ENCODE data around the gene TMEM272. TPM values are rescaled to one million over a fixed set of nuclear protein-coding genes. Genes with fewer than 3 reads are reported as not detected.
A peak's percentile ranks its signal among the peaks of the same experiment; 100 is the strongest.

Gene TMEM272
- total RNA-seq, 4 donors from 2014 or later, result 0.40 to 0.57 TPM; not detected in 2

DNA sequence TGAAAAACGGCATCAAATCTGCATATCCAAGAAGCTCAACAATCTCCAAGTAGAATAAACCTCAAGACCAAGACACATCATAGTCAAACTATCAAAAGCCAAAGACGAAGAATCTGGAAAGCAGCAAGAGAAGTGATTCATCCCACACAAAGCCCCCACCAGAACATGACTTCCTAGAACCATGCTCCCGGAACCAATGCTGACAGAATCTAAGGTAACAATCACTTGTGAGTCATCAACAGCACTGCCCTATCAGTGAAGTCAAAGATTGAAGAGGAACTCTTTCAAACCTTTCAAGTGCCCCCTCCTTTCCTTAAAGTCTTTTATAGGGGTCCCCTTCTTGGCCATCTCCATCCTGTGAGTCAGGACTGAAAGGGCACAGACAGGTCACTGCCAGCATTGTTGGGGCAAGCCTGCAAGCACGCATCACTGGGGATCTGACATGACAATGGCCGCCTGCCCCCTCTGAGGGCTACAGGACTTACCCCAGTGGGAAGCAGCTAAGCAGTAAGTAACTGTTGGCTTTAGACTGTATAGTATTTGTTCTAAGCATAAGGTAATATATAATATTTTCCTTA, 16.8 kb upstream of the TMEM272 start, which contains the start of gene CCDC70:
TSS of gene CCDC70 (plus strand) at position 247 of the 578 bp plus-strand sequence. CDS start 3,443 bp downstream, outside the sequence.
- no peak within 1 kb of the TSS for H3K4me3 ChIP-seq
- TF ChIP-seq, protein P1, sequence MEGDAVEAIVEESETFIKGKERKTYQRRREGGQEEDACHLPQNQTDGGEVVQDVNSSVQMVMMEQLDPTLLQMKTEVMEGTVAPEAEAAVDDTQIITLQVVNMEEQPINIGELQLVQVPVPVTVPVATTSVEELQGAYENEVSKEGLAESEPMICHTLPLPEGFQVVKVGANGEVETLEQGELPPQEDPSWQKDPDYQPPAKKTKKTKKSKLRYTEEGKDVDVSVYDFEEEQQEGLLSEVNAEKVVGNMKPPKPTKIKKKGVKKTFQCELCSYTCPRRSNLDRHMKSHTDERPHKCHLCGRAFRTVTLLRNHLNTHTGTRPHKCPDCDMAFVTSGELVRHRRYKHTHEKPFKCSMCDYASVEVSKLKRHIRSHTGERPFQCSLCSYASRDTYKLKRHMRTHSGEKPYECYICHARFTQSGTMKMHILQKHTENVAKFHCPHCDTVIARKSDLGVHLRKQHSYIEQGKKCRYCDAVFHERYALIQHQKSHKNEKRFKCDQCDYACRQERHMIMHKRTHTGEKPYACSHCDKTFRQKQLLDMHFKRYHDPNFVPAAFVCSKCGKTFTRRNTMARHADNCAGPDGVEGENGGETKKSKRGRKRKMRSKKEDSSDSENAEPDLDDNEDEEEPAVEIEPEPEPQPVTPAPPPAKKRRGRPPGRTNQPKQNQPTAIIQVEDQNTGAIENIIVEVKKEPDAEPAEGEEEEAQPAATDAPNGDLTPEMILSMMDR (IDR thresholded peaks at IDR 0.05), result no peak
- no peak for TF ChIP-seq POLR2A (IDR thresholded peaks at IDR 0.05)
- no peaks in the 10 kb centered on the region for H3K4me1 ChIP-seq
- H3K27me3 ChIP-seq, result no peaks in the 10 kb centered on the region
- no peaks in the 10 kb centered on the region for H3K9me3 ChIP-seq
- no peak for DNase-seq
- H3K36me3 ChIP-seq, result no peaks in the 10 kb centered on the region
- no peak within 1 kb of the TSS for H3K27ac ChIP-seq

DNA sequence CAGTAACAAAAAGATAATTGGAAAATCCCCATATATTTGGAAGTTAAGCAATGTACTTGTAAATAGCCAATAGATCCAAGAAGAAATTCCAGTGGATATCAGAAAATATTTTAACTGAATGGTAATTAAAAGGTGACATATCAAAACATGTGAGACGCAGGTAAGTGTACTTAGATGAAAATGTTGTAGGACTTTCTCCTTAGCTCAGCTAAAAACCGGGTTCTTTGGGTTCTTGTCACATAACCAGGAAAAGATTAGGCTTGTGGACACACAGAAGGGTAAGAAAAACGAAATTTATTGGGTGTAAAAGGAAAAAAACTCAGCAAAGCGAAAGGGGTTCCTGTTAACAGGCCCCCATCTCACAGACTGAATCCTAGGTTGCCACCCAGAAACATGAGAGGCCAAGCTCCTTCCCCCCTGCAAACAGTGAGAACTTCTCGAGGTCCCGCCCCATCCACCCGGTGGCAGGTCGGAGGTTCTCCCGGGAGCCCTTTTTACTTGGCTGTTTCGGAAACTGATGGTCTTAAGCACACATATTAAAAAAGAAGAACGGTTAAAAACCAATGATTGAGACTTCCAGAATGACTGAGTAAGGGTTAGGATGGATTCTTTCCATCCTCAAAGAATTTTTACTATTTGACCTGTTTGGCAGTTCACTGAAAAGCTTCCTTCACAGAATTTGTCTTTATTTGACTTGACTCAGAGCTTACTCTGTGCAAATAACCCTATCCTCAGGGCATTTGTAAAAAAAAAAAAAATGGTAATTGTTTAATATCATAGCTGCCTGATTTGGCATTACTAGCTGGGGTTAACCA, 13.7 kb upstream of the TMEM272 start:
- Histone ChIP-seq H3K9me3 (no peaks in the 10 kb centered on the region), H3K36me3 (no peaks in the 10 kb centered on the region), H3K27ac (no peak overlapping the region), H3K4me3 (no peak overlapping the region), H3K27me3 (no peaks in the 10 kb centered on the region), H3K4me1 (no peaks in the 10 kb centered on the region)
- TF ChIP-seq POLR2A (IDR thresholded peaks at IDR 0.05), result no peak
- TF ChIP-seq, protein P1 (IDR thresholded peaks at IDR 0.05), result no peak
- DNase-seq, result no peak

DNA sequence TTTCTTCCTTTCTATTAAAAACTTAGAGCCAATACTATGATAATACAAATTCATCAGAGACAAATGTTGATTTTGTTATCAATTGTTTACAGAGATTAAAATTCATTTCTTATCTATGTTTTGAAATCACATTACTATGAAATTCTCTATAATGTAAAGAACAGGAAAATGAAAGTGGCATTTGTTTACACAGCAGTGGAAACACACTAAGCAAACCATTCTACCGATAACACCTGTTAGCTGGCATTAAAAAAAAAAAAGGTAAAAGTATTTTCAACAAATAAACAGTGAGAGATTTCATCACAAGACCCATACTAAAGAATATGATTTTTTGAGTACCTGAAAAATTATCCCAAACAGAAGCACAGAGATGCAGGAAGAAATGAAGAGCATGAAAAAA, 12.0 kb upstream of the TMEM272 start:
- Histone ChIP-seq H3K27me3 (no peaks in the 10 kb centered on the region), H3K27ac (no peak overlapping the region), H3K9me3 (no peaks in the 10 kb centered on the region), H3K4me3 (no peak overlapping the region), H3K36me3 (no peaks in the 10 kb centered on the region), H3K4me1 (no peaks in the 10 kb centered on the region)
- TF ChIP-seq, protein P1 (IDR thresholded peaks at IDR 0.05), result no peak
- no peak for TF ChIP-seq POLR2A (IDR thresholded peaks at IDR 0.05)
- no peak for DNase-seq

DNA sequence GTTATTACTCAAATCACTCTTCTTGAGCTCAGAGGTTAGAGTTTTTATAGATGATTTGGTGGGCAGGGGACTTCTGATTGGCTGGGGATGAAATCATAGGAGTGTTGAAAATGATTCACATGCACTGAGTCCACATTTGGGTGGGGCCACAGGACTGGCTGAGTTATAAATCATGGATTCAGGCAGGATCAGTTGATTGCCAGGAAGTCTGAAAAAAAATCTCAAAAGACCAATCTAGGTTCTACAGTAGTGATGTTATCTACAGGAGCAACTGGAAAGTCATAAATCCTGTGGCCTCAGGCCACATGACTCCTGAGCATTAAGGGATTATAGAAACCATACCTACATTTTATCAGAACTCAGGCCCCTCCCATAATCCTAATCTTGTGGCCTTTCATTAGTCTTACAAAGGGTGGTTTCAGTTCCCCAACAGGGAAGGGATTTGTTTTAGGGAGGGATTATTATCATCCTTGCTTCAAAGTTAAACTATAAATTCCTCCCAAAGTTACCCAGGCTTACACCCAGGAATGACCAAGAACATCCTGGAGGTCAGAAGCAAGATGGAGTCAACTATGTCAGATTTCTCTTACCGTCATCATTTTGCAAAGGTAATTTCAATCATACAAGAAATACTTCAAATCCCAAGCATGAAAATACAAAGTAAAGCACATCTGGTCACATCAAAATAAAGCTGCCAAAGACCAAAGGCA, 11.2 kb upstream of the TMEM272 start:
- Histone ChIP-seq H3K27ac (no peak overlapping the region), H3K27me3 (no peaks in the 10 kb centered on the region), H3K36me3 (no peaks in the 10 kb centered on the region), H3K9me3 (no peaks in the 10 kb centered on the region), H3K4me1 (no peaks in the 10 kb centered on the region), H3K4me3 (no peak overlapping the region)
- TF ChIP-seq, protein P1 (IDR thresholded peaks at IDR 0.05), result no peak
- TF ChIP-seq POLR2A (IDR thresholded peaks at IDR 0.05), result no peak
- no peak for DNase-seq

DNA sequence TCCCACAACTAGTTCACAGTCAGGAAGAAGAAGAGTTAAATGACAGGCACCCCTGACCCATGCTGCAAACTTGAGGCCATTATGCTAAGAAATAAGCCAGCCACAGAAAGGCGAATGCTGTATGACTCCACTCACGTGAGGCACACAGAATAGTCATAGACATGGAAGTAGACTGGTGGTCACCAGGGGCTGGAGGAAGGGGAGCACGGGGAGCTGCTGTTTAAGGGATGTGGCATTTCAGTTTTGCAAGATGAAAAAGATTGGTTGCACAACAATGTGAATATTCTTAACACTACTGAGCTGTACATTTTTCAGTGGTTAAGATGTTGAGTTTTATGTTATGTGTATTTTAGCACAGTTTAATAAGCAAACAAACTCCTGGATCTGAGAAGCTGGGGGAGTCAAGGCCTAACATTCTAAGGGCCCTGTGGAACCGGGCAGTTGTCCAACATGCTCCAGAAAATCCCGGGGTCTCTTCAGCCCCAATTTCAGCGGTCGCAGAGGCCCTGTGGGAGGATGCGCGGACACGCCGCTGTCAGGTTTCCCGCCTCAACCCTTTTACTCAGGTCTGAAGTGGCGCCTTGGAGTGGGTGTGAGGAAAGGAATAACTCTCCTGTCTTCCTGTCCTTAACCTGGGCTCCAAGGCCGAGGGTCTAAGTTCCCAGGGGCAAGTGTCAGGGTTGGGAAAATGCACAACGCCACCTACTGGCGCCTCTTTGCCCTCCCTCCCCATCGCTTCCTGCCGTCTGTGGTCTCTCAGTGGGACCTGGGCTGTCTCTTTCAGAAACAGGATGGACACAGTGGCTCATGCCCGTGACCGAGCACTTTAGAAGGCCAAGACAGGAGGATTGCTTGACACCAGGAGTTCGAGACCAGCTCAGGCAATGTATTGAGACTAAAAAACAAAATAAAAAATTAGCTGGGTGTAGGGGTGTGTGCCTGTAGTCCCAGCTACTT, 4.4 kb upstream of the TMEM272 start:
- no peak for DNase-seq
- H3K4me3 ChIP-seq, result no peak overlapping the region
- no peaks in the 10 kb centered on the region for H3K27me3 ChIP-seq
- H3K4me1 ChIP-seq, result peaks cover 0 to 13% (median 0%) of the 10 kb centered on the region in 4 donors
- TF ChIP-seq, protein P1 (IDR thresholded peaks at IDR 0.05), result peak in 4 of 6 experiments; percentile 25 to 38 (median 33)
- no peak for TF ChIP-seq POLR2A (IDR thresholded peaks at IDR 0.05)
- H3K27ac ChIP-seq, result no peak overlapping the region
- no peaks in the 10 kb centered on the region for H3K9me3 ChIP-seq
- H3K36me3 ChIP-seq, result no peaks in the 10 kb centered on the region

Measured in Peyer's patch (tissue), 4 donors.